ENCODE measurements around the gene MICAL3.

The MICAL3 gene

GRCh38 chr22:17775781-17776465 is 248.4 kb downstream of the MICAL3 start:
- Histone ChIP-seq H3K9ac (ENCODE audit: insufficient read length) (no peak overlapping the region), H3K36me3 (ENCODE audit: insufficient read depth, low read length) (no peaks in the 10 kb centered on the region), H3K9me3 (ENCODE audit: low read depth, low read length) (no peaks in the 10 kb centered on the region), H3K4me3 (no peak overlapping the region), H3K27ac (no peak overlapping the region)
- no peak for DNase-seq (ENCODE audit: low read depth, low spot score)
- TF ChIP-seq FOXP2 (optimal IDR thresholded peaks at IDR 0.05; ENCODE audit: control extremely low read depth, extremely low read length, insufficient read depth) (no peak), EZH2 (IDR thresholded peaks at IDR 0.05) (no peak), POLR2AphosphoS5 (IDR thresholded peaks at IDR 0.05; ENCODE audit: borderline replicate concordance, low read depth, low read length) (no peak)

GRCh38 chr22:17774926-17775685 is 249.3 kb downstream of the MICAL3 start:
- Histone ChIP-seq H3K9me3 (ENCODE audit: low read depth, low read length) (no peaks in the 10 kb centered on the region), H3K4me3 (peak overlapping the region; percentile 87), H3K27ac (no peak overlapping the region), H3K9ac (ENCODE audit: insufficient read length) (peak overlapping the region; percentile 76), H3K36me3 (ENCODE audit: insufficient read depth, low read length) (no peaks in the 10 kb centered on the region)
- no peak for DNase-seq (ENCODE audit: low read depth, low spot score)
- no peak for TF ChIP-seq EZH2 (IDR thresholded peaks at IDR 0.05)

- TF ChIP-seq FOXP2 (optimal IDR thresholded peaks at IDR 0.05; ENCODE audit: control extremely low read depth, extremely low read length, insufficient read depth) (no peak), POLR2AphosphoS5 (IDR thresholded peaks at IDR 0.05; ENCODE audit: borderline replicate concordance, low read depth, low read length) (no peak), EZH2 (IDR thresholded peaks at IDR 0.05) (no peak)
- no peaks in the 10 kb centered on the region for H3K9me3 ChIP-seq (ENCODE audit: low read depth, low read length)
- H3K9ac ChIP-seq (ENCODE audit: insufficient read length): peak within 1 kb of the TSS; percentile 86
- DNase-seq (ENCODE audit: low read depth, low spot score): no peak
- 0 out of 2 replicates have a peak within 1 kb of the TSS, but pooled peaks have one; percentile 25 for H3K27ac ChIP-seq
- peak within 1 kb of the TSS; percentile 87 for H3K4me3 ChIP-seq
- no peaks in the 10 kb centered on the region for H3K36me3 ChIP-seq (ENCODE audit: insufficient read depth, low read length)
These were observed 250.0 kb downstream of the MICAL3 start, which contains the start of gene BID for GRCh38 chr22:17774206-17774925. Gene BID, minus strand, starts transcription at chr22:17774469. Its CDS starts 24,353 bp downstream, at chr22:17750116.

- Histone ChIP-seq H3K4me3 (peak overlapping the region; percentile 87), H3K27ac (0 out of 2 replicates have a peak overlapping the region, but pooled peaks have one; percentile 25), H3K9me3 (ENCODE audit: low read depth, low read length) (no peaks in the 10 kb centered on the region), H3K9ac (ENCODE audit: insufficient read length) (peak overlapping the region; percentile 86), H3K36me3 (ENCODE audit: insufficient read depth, low read length) (no peaks in the 10 kb centered on the region)
- no peak for DNase-seq (ENCODE audit: low read depth, low spot score)
- TF ChIP-seq EZH2 (IDR thresholded peaks at IDR 0.05) (no peak), FOXP2 (optimal IDR thresholded peaks at IDR 0.05; ENCODE audit: control extremely low read depth, extremely low read length, insufficient read depth) (no peak), POLR2AphosphoS5 (IDR thresholded peaks at IDR 0.05; ENCODE audit: borderline replicate concordance, low read depth, low read length) (no peak; the same call in 1 of the 2 replicates)
These were observed 250.7 kb downstream of the MICAL3 start for GRCh38 chr22:17773606-17774205.

GRCh38 chr22:17772958-17773605 is 251.3 kb downstream of the MICAL3 start:
- TF ChIP-seq EZH2 (IDR thresholded peaks at IDR 0.05) (no peak), POLR2AphosphoS5 (IDR thresholded peaks at IDR 0.05; ENCODE audit: borderline replicate concordance, low read depth, low read length) (no peak), FOXP2 (optimal IDR thresholded peaks at IDR 0.05; ENCODE audit: control extremely low read depth, extremely low read length, insufficient read depth) (no peak)
- Histone ChIP-seq H3K9me3 (ENCODE audit: low read depth, low read length) (no peaks in the 10 kb centered on the region), H3K9ac (ENCODE audit: insufficient read length) (peak overlapping the region; percentile 86), H3K36me3 (ENCODE audit: insufficient read depth, low read length) (no peaks in the 10 kb centered on the region), H3K4me3 (peak overlapping the region; percentile 87), H3K27ac (no peak overlapping the region)
- DNase-seq (ENCODE audit: low read depth, low spot score): no peak

- H3K4me3 ChIP-seq: peak overlapping the region; percentile 87
- TF ChIP-seq EZH2 (IDR thresholded peaks at IDR 0.05) (no peak), FOXP2 (optimal IDR thresholded peaks at IDR 0.05; ENCODE audit: control extremely low read depth, extremely low read length, insufficient read depth) (no peak), POLR2AphosphoS5 (IDR thresholded peaks at IDR 0.05; ENCODE audit: borderline replicate concordance, low read depth, low read length) (no peak)
- no peaks in the 10 kb centered on the region for H3K36me3 ChIP-seq (ENCODE audit: insufficient read depth, low read length)
- H3K27ac ChIP-seq: no peak overlapping the region
- DNase-seq (ENCODE audit: low read depth, low spot score): no peak
- H3K9me3 ChIP-seq (ENCODE audit: low read depth, low read length): no peaks in the 10 kb centered on the region
- no peak overlapping the region for H3K9ac ChIP-seq (ENCODE audit: insufficient read length)
These were observed 252.0 kb downstream of the MICAL3 start for GRCh38 chr22:17772249-17772957.
